HepG2 (cell line): Measurements from ENCODE around the gene ADAM10. TPM values are rescaled to one million over a fixed set of nuclear protein-coding genes. Genes with fewer than 3 reads are reported as not detected.

ENCODE experiments used
- ATAC-seq: fragments of 200-7000 bp; cut with Tn5 transposase; 3 replicates; pipeline ENCODE4 v1.9.1; 2020; ENCODE audit warnings: mild to moderate bottlenecking, moderate library complexity
- BruUV-seq: library from RNA; stranded (reverse); fragments of 400-500 nt; replicated peaks from 2 replicates; lab custom pipeline; 2021; lab: Mats Ljungman, UMichigan
- CTCF ChIA-PET: fragments of 300-600 bp; formaldehyde crosslinking; extraction: SDS; loops from one replicate; lab custom pipeline; 2021; ENCODE audit warnings: low total read pairs, inconsistent platforms, low intra/inter-chr PET ratio; lab: Yijun Ruan, JAX
- POLR2A ChIA-PET: fragments of 350-600 bp; sonication (Branson Sonifier 250); formaldehyde crosslinking; loops from one replicate; lab custom pipeline; 2020; ENCODE audit warnings: antibody characterized with exemption, inconsistent platforms; lab: Yijun Ruan, JAX
- DNase-seq: peaks from one replicate; pipeline ENCODE4 v3.0.0-alpha.2; 2015; ENCODE audit warnings: low spot score
- FAIRE-seq: peaks from 3 replicates; lab custom pipeline; 2011; peaks lifted over from hg19 to GRCh38; lab: Jason Lieb, UNC
- H2AFZ ChIP-seq: one replicate; pipeline ENCODE4 v1.6.1; 2011; ENCODE audit warnings: low read length, inconsistent platforms
- H3K27ac ChIP-seq: fragments of 300-600 bp; 3 replicates; pipeline ENCODE4 v1.8.0; 2011; ENCODE audit warnings: mixed run types, mild to moderate bottlenecking, mixed read lengths, low read length, inconsistent platforms; ENCODE audit not compliant: insufficient read depth; ENCODE audit errors: extremely low read length
- H3K27me3 ChIP-seq, 2 experiments: fragments of 200-600 bp in 1 of 2; 2 replicates in 1 of 2; 3 replicates in 1 of 2; pipeline versions ENCODE4 v1.6.0 to v1.8.0; 2011; ENCODE audit warnings: low read length in 2 of 2, mild to moderate bottlenecking in 2 of 2, moderate library complexity in 2 of 2, inconsistent platforms in 1 of 2; ENCODE audit not compliant: insufficient read depth in 2 of 2, control insufficient read depth in 1 of 2
- H3K36me3 ChIP-seq, 2 experiments: fragments of 200-600 bp in 1 of 2; replicated peaks in 1 of 2; 2 replicates in 1 of 2; 3 replicates in 1 of 2; pipeline versions ENCODE4 v1.5.1 to v1.8.0; 2011; ENCODE audit warnings: low read length in 2 of 2, inconsistent platforms in 1 of 2; ENCODE audit not compliant: insufficient read depth in 2 of 2, control insufficient read depth in 1 of 2
- H3K4me1 ChIP-seq: 2 replicates; pipeline ENCODE4 v1.5.1; 2012; ENCODE audit warnings: low read length, inconsistent platforms; ENCODE audit not compliant: insufficient read depth
- H3K4me2 ChIP-seq: 2 replicates; pipeline ENCODE4 v1.6.0; 2011; ENCODE audit warnings: low read depth, low read length, inconsistent platforms
- H3K4me3 ChIP-seq, 3 experiments: fragments of 200-600 bp in 1 of 3; sonication (generic), shearing (Covaris generic) in 1 of 3; replicated peaks in 1 of 3; 2 replicates each; pipeline ENCODE4 v1.5.1; 2011 to 2016; ENCODE audit warnings: low read length in 3 of 3, inconsistent platforms in 2 of 3, low read depth in 2 of 3, mild to moderate bottlenecking in 2 of 3, control low read depth in 1 of 3, mixed read lengths in 1 of 3; ENCODE audit not compliant: insufficient read depth in 1 of 3
- H3K79me2 ChIP-seq: one replicate; pipeline ENCODE4 v1.6.1; 2011; ENCODE audit warnings: low read length, inconsistent platforms; ENCODE audit not compliant: insufficient read depth
- H3K9ac ChIP-seq: 2 replicates; pipeline ENCODE4 v1.6.0; 2011; ENCODE audit warnings: mild to moderate bottlenecking, low read depth, low read length, inconsistent platforms; ENCODE audit not compliant: insufficient read depth
- H3K9me3 ChIP-seq: 2 replicates; pipeline ENCODE4 v1.5.1; 2012; ENCODE audit warnings: mild to moderate bottlenecking, low read length
- H4K20me1 ChIP-seq: 2 replicates; pipeline ENCODE4 v1.6.0; 2011; ENCODE audit warnings: inconsistent platforms, mild to moderate bottlenecking, low read length, moderate library complexity; ENCODE audit not compliant: insufficient read depth
- MZF1 ChIP-seq: sonication (generic); formaldehyde crosslinking; IDR thresholded peaks from 2 replicates; pipeline ENCODE4 v1.8.1; 2023; ENCODE audit warnings: mild to moderate bottlenecking, missing genetic modification reagents, borderline replicate concordance
- ZBTB21 ChIP-seq: sonication (generic); formaldehyde crosslinking; IDR thresholded peaks from 2 replicates; pipeline ENCODE4 v1.4.0; 2020; ENCODE audit warnings: missing genetic modification reagents
- ZFAT ChIP-seq: sonication (generic); formaldehyde crosslinking; conservative IDR thresholded peaks from 2 replicates; pipeline ENCODE4 v1.8.1; 2023; ENCODE audit warnings: missing genetic modification reagents, inconsistent platforms
- ZFY ChIP-seq: sonication (generic); formaldehyde crosslinking; IDR thresholded peaks from 2 replicates; pipeline ENCODE4 v1.4.0; 2020; ENCODE audit warnings: missing genetic modification reagents
- WGBS: methylation state at CpG from one replicate; pipeline ENCODE4 v1.1.6; 2017; ENCODE audit warnings: low lambda C conversion rate; 5-methylcytosine and 5-hydroxymethylcytosine counted together
- in situ Hi-C: cut with HindIII; loops from 2 replicates; pipeline ENCODE4 v1.10.0; 2017; ENCODE audit warnings: low pct_unique_long_range_greater_than_20kb; ENCODE audit not compliant: extremely low pct_ligation_motif_present
- intact Hi-C: fragments of 100-400 bp; cut with micrococcal nuclease; formaldehyde crosslinking; loops from one replicate; pipeline ENCODE4 v1.10.0; 2022; ENCODE audit not compliant: unreplicated experiment
- polyA plus RNA-seq, 8 experiments: library from polyadenylated mRNA; depleted of rRNA in 3 of 8; stranded (reverse) in 7 of 8; unstranded in 1 of 8; fragments of >200 nt; fragmentation: Illumina TruSeq in 4 of 8; extraction: Trizol in 4 of 8; gene quantifications; 2 replicates each; pipeline versions ENCODE4 v1.2.1 to v1.2.3, GENCODE V29; 2011 to 2016; ENCODE audit warnings: low read depth in 4 of 8, missing spikeins in 1 of 8, mixed read lengths in 1 of 8; ENCODE audit not compliant: insufficient read depth in 1 of 8
- total RNA-seq, 5 experiments: library from RNA; depleted of rRNA; stranded (reverse); fragments of >200 nt; fragmentation: Illumina TruSeq; extraction: Trizol; gene quantifications; 2 replicates each; pipeline ENCODE4 v1.2.3, GENCODE V29; 2016; ENCODE audit warnings: low read depth in 1 of 5
- TF ChIP-seq, protein P1 (sequence below): sonication (generic); formaldehyde crosslinking; IDR thresholded peaks from 2 replicates; pipeline ENCODE4 v1.4.0; 2020; ENCODE audit warnings: mild to moderate bottlenecking, missing genetic modification reagents

Gene ADAM10
- total and polyA plus RNA-seq, 2 of the 13 experiments (the other 11 are each of a cell fraction or from before 2014, with no cell fraction given), result 92.7 to 125 TPM

DNA sequence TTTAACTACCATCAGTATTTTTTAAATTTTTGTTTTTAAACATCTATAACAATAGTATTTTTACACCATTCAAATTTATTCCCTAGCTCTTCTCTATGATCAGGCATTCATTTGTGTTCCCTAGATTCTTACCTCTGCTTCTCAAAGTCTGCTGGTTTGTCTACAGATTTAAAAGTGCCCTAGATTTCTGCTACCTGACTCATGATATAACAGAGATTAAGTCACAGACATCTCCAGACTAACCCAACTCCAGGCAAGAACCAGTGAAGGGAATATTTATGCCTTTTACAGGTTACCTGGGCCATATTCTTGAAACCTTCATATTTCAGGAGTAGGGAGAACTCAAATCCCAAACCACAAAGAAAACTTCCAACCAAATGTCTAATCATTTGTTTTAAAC lies 38.8 kb downstream of the ADAM10 start:
- Histone ChIP-seq H3K9me3 (no peaks in the 10 kb centered on the region), H3K27me3 (no peaks in the 10 kb centered on the region), H3K36me3 (peaks cover 1 to 25% of the 10 kb centered on the region in 2 experiments; a peak in 3 of 5 replicates), H3K79me2 (peaks cover 27% of the 10 kb centered on the region), H3K4me3 (no peak overlapping the region), H3K4me2 (no peak overlapping the region), H4K20me1 (no peaks in the 10 kb centered on the region), H2AFZ (no peak overlapping the region), H3K4me1 (no peaks in the 10 kb centered on the region), H3K27ac (no peak overlapping the region), H3K9ac (no peak overlapping the region)
- in situ Hi-C loops, result no loop called here
- TF ChIP-seq, protein P1, sequence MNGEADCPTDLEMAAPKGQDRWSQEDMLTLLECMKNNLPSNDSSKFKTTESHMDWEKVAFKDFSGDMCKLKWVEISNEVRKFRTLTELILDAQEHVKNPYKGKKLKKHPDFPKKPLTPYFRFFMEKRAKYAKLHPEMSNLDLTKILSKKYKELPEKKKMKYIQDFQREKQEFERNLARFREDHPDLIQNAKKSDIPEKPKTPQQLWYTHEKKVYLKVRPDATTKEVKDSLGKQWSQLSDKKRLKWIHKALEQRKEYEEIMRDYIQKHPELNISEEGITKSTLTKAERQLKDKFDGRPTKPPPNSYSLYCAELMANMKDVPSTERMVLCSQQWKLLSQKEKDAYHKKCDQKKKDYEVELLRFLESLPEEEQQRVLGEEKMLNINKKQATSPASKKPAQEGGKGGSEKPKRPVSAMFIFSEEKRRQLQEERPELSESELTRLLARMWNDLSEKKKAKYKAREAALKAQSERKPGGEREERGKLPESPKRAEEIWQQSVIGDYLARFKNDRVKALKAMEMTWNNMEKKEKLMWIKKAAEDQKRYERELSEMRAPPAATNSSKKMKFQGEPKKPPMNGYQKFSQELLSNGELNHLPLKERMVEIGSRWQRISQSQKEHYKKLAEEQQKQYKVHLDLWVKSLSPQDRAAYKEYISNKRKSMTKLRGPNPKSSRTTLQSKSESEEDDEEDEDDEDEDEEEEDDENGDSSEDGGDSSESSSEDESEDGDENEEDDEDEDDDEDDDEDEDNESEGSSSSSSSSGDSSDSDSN, result no peak
- TF ChIP-seq ZFY (no peak), ZFAT (CRISPR knock-in tag) (no peak)
- no TSS peak for BruUV-seq
- CTCF ChIA-PET, result no interaction called here
- ATAC-seq, result no peak
- intact Hi-C loops, result no loop called here
- POLR2A ChIA-PET, result no interaction called here
- DNase-seq, result no peak
- no peak for FAIRE-seq

DNA sequence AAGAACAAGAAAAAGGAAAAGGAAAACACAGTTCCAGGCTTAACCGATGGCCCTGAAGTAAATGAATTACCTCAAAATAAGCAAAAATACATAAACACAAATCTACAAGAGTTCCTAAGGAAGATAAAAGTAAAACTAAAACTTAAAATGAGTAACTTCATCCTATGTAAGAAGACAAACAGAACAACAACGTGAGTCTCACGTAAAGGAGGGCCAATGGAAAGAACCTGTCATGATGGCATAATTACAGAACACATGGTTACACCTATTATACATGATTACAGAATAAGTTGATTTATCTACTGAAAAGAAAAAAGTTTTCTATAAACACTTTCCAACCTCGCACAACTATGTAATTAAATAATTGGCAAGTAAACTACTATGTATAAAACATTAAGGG lies 42.1 kb downstream of the ADAM10 start:
- H3K27me3 ChIP-seq, result no peaks in the 10 kb centered on the region
- H2AFZ ChIP-seq, result no peak overlapping the region
- no peak overlapping the region for H3K9ac ChIP-seq
- ChIA-PET CTCF (no interaction called here), POLR2A (no interaction called here)
- H3K4me3 ChIP-seq, result no peak overlapping the region
- intact Hi-C loops, result no loop called here
- no peak overlapping the region for H3K27ac ChIP-seq
- no peaks in the 10 kb centered on the region for H3K4me1 ChIP-seq
- TF ChIP-seq ZBTB21 (CRISPR knock-in tag) (no peak), MZF1 (CRISPR knock-in tag) (no peak)
- H4K20me1 ChIP-seq, result no peaks in the 10 kb centered on the region
- DNase-seq, result no peak
- in situ Hi-C loops, result no loop called here
- 98% methylated on average over 4 of the region's 4 CpGs for WGBS
- H3K4me2 ChIP-seq, result no peak overlapping the region
- FAIRE-seq, result no peak
- BruUV-seq, result no TSS peak
- ATAC-seq, result no peak
- H3K36me3 ChIP-seq, result peaks cover 4 to 18% of the 10 kb centered on the region in 2 experiments; a peak in 1 of 5 replicates
- no peaks in the 10 kb centered on the region for H3K9me3 ChIP-seq
- peaks cover 43% of the 10 kb centered on the region for H3K79me2 ChIP-seq
